ENCODE data around the gene AFF1. TPM values are rescaled to one million over a fixed set of nuclear protein-coding genes. Genes with fewer than 3 reads are reported as not detected.
A peak's percentile ranks its signal among the peaks of the same experiment; 100 is the strongest.

Gene AFF1
- total RNA-seq, 1 experiment from 2014 or later: 52.8 TPM

- Histone ChIP-seq H3K27ac (no peak overlapping the region), H3K9me3 (ENCODE audit: insufficient read depth, low read depth) (no peaks in the 10 kb centered on the region), H3K4me2 (no peak overlapping the region), H3K36me3 (ENCODE audit: low read depth) (no peaks in the 10 kb centered on the region), H4K20me1 (ENCODE audit: insufficient read depth) (no peaks in the 10 kb centered on the region; the same call in 1 of the 2 replicates), H3K9me2 (ENCODE audit: insufficient read depth) (no peaks in the 10 kb centered on the region), H3K79me2 (ENCODE audit: low read depth) (no peaks in the 10 kb centered on the region), H3K27me3 (ENCODE audit: insufficient read depth, low read depth) (no peaks in the 10 kb centered on the region), H3K4me3 (no peak overlapping the region), H3K4me1 (replicated peaks; ENCODE audit: insufficient read depth) (no peaks in the 10 kb centered on the region; the same call in 1 of the 2 replicates), H2AFZ (no peak overlapping the region), H3F3A (ENCODE audit: insufficient read depth, low read depth) (no peaks in the 10 kb centered on the region)
- no TSS peak for BruUV-seq (replicated peaks)
- intact Hi-C loops (cut with micrococcal nuclease; ENCODE audit: unreplicated experiment): no loop called here
- ChIA-PET CTCF (no interaction called here), POLR2A (ENCODE audit: unreplicated experiment) (interaction anchor here (0.6 to 0.7 kb wide), 2 partner anchors 17 to 231 kb away, joined by 4 to 5 read pairs; no protein-coding TSS in a partner anchor)
- no peak for TF ChIP-seq CTCF (conservative IDR thresholded peaks at IDR 0.05)
- TF ChIP-seq EZH2 (IDR thresholded peaks at IDR 0.05; ENCODE audit: low read depth): no peak
- no peak for DNase-seq
These were observed 15.1 kb upstream of the AFF1 start for GRCh38 chr4:86919561-86920223.

- H3F3A ChIP-seq (ENCODE audit: insufficient read depth, low read depth): no peaks in the 10 kb centered on the region; the same call in 1 of the 2 replicates
- no peak overlapping the region for H2AFZ ChIP-seq
- H3K27ac ChIP-seq: no peak overlapping the region
- no peaks in the 10 kb centered on the region for H3K9me2 ChIP-seq (ENCODE audit: insufficient read depth)
- ChIA-PET CTCF (interaction anchor here (0.5 to 1.8 kb wide), 5 partner anchors 13 to 221 kb away, joined by 3 to 9 read pairs (median 4); partner anchors contain the start of gene AFF1), POLR2A (ENCODE audit: unreplicated experiment) (no interaction called here)
- H3K27me3 ChIP-seq (ENCODE audit: insufficient read depth, low read depth): no peaks in the 10 kb centered on the region
- BruUV-seq (replicated peaks): no TSS peak
- DNase-seq: no peak
- intact Hi-C loops (cut with micrococcal nuclease; ENCODE audit: unreplicated experiment): loop anchor here (1.0 kb wide), 3 partner anchors 172 to 314 kb away; no protein-coding TSS in a partner anchor
- H3K36me3 ChIP-seq (ENCODE audit: low read depth): no peaks in the 10 kb centered on the region
- TF ChIP-seq EZH2 (IDR thresholded peaks at IDR 0.05; ENCODE audit: low read depth) (no peak), CTCF (conservative IDR thresholded peaks at IDR 0.05) (no peak)
- H3K79me2 ChIP-seq (ENCODE audit: low read depth): no peaks in the 10 kb centered on the region
- no peaks in the 10 kb centered on the region; the same call in 1 of the 2 replicates for H4K20me1 ChIP-seq (ENCODE audit: insufficient read depth)
- H3K4me1 ChIP-seq (replicated peaks; ENCODE audit: insufficient read depth): peaks cover 8% of the 10 kb centered on the region
- H3K4me3 ChIP-seq: no peak overlapping the region
- no peaks in the 10 kb centered on the region for H3K9me3 ChIP-seq (ENCODE audit: insufficient read depth, low read depth)
- H3K4me2 ChIP-seq: no peak overlapping the region
These were observed 13.1 kb upstream of the AFF1 start for GRCh38 chr4:86921608-86922252.

DNA sequence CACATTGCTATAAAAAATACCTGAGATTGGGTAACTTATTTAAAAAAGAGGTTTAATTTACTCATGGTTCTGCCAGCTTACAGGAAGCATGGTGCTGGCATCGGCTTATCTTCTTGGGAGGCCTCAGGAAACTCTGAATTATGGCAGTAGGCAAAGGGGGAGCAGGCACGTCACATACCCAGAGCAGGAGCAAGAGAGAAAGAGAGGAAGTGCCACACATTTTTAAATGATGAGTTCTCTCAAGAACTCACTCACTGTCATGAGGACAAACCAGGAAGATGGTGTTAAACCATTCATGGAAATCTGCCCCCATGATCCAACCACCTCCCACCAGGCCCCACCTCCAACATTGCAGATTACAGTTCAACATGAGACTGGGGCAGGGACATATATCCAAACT lies 10.0 kb upstream of the AFF1 start:
- Histone ChIP-seq H4K20me1 (ENCODE audit: insufficient read depth) (no peaks in the 10 kb centered on the region; the same call in 1 of the 2 replicates), H3K9me2 (ENCODE audit: insufficient read depth) (no peaks in the 10 kb centered on the region), H3K9me3 (ENCODE audit: insufficient read depth, low read depth) (no peaks in the 10 kb centered on the region), H3K27me3 (ENCODE audit: insufficient read depth, low read depth) (no peaks in the 10 kb centered on the region), H2AFZ (no peak overlapping the region), H3K4me1 (replicated peaks; ENCODE audit: insufficient read depth) (peaks cover 32% of the 10 kb centered on the region), H3K79me2 (ENCODE audit: low read depth) (no peaks in the 10 kb centered on the region), H3K4me2 (no peak overlapping the region), H3K27ac (no peak overlapping the region), H3K4me3 (no peak overlapping the region), H3F3A (ENCODE audit: insufficient read depth, low read depth) (peaks cover 18% of the 10 kb centered on the region; the same call in 1 of the 2 replicates), H3K36me3 (ENCODE audit: low read depth) (no peaks in the 10 kb centered on the region)
- POLR2A ChIA-PET (ENCODE audit: unreplicated experiment): no interaction called here
- TF ChIP-seq CTCF (conservative IDR thresholded peaks at IDR 0.05): no peak
- TF ChIP-seq EZH2 (IDR thresholded peaks at IDR 0.05; ENCODE audit: low read depth): no peak
- intact Hi-C loops (cut with micrococcal nuclease; ENCODE audit: unreplicated experiment): loop anchor here (5.0 kb wide), 1 partner anchor 182 kb away; no protein-coding TSS in a partner anchor
- peak in 1 of 2 experiments; percentile 39 for DNase-seq
- CTCF ChIA-PET: interaction anchor here (0.9 kb wide), 1 partner anchor 169 kb away, joined by 3 read pairs; no protein-coding TSS in a partner anchor
- no TSS peak for BruUV-seq (replicated peaks)
